HCT116 (cell line): ENCODE measurements around the gene MYH11. TPM values are rescaled to one million over a fixed set of nuclear protein-coding genes. Genes with fewer than 3 reads are reported as not detected.

Source experiments
- ATAC-seq: fragments of 200-7000 bp; cut with Tn5 transposase; 2 replicates; pipeline ENCODE4 v1.9.1; 2020; ENCODE audit warnings: mild to moderate bottlenecking, moderate library complexity
- BruUV-seq: library from RNA; stranded (reverse); fragments of 400-500 nt; replicated peaks from 2 replicates; lab custom pipeline; 2021; lab: Mats Ljungman, UMichigan
- CTCF ChIA-PET: fragments of 300-600 bp; sonication (Branson Sonifier 250); formaldehyde crosslinking; loops from one replicate; lab custom pipeline; 2021; ENCODE audit warnings: antibody characterized with exemption; lab: Charles Lee
- POLR2A ChIA-PET: fragments of 300-600, 350-600 bp; sonication (Branson Sonifier 250); formaldehyde crosslinking; loops from one replicate; lab custom pipeline; 2021; ENCODE audit warnings: antibody characterized with exemption; lab: Charles Lee
- RAD21 ChIA-PET, 2 experiments: fragments of 300-600 bp; sonication (Branson Sonifier 250); formaldehyde crosslinking; loops; one replicate each; lab custom pipeline; 2023; ENCODE audit warnings: low total read pairs in 2 of 2; ENCODE audit not compliant: uncharacterized antibody in 2 of 2, unreplicated experiment in 2 of 2, low non-redundant PET in 1 of 2; lab: Charles Lee
- DNase-seq: peaks from one replicate; pipeline ENCODE4 v3.0.0-alpha.2; 2010; ENCODE audit warnings: low read depth, low spot score
- H2AFZ ChIP-seq: fragments of 200-600 bp; shearing (Covaris generic), sonication (generic); 2 replicates; pipeline ENCODE4 v1.6.1; 2017; ENCODE audit warnings: low read depth, mixed run types, mixed read lengths, antibody characterized with exemption, low read length; ENCODE audit not compliant: poor library complexity, severe bottlenecking
- H3K27ac ChIP-seq: 2 replicates; pipeline ENCODE4 v1.5.1; 2012; ENCODE audit warnings: low read depth, low read length
- H3K27me3 ChIP-seq: fragments of 200-600 bp; sonication (generic); 2 replicates; pipeline ENCODE4 v1.6.1; 2016; ENCODE audit warnings: mixed run types, low read length, mixed read lengths; ENCODE audit not compliant: insufficient read depth
- H3K36me3 ChIP-seq, 2 experiments: fragments of 200-500 bp in 1 of 2; fragments of 200-600 bp in 1 of 2; sonication (Bioruptor generic) in 1 of 2; sonication (generic) in 1 of 2; 2 replicates each; pipeline versions ENCODE4 v1.5.1 to v1.6.1; 2014 to 2016; ENCODE audit warnings: low read length in 2 of 2, inconsistent platforms in 1 of 2, mixed read lengths in 1 of 2, mixed run types in 1 of 2; ENCODE audit not compliant: insufficient read depth in 2 of 2, control insufficient read depth in 1 of 2
- H3K4me1 ChIP-seq, 2 experiments: fragments of 200-600 bp in 1 of 2; sonication (generic) in 1 of 2; 2 replicates each; pipeline versions ENCODE4 v1.5.1 to v1.6.1; 2012 to 2017; ENCODE audit warnings: low read length in 2 of 2, inconsistent platforms in 1 of 2, mild to moderate bottlenecking in 1 of 2, mixed read lengths in 1 of 2, mixed run types in 1 of 2, moderate library complexity in 1 of 2; ENCODE audit not compliant: insufficient read depth in 2 of 2, control insufficient read depth in 1 of 2
- H3K4me2 ChIP-seq: fragments of 200-600 bp; sonication (generic); 2 replicates; pipeline ENCODE4 v1.6.1; 2017; ENCODE audit warnings: mixed run types, low read length, mixed read lengths
- H3K4me3 ChIP-seq, 2 experiments: fragments of 200-600 bp in 1 of 2; sonication (generic) in 1 of 2; replicated peaks in 1 of 2; 2 replicates each; pipeline ENCODE4 v1.5.1; 2011 to 2016; ENCODE audit warnings: low read length in 2 of 2, control low read depth in 1 of 2, low read depth in 1 of 2, mild to moderate bottlenecking in 1 of 2, mixed read lengths in 1 of 2, mixed run types in 1 of 2
- H3K79me2 ChIP-seq: fragments of 200-600 bp; sonication (generic); 2 replicates; pipeline ENCODE4 v1.6.1; 2017; ENCODE audit warnings: mild to moderate bottlenecking, mixed run types, low read length, moderate library complexity, mixed read lengths; ENCODE audit not compliant: insufficient read depth
- H3K9ac ChIP-seq: fragments of 200-600 bp; sonication (generic); 2 replicates; pipeline ENCODE4 v1.6.1; 2016; ENCODE audit warnings: low read length, mixed read lengths
- H3K9me2 ChIP-seq: fragments of 200-600 bp; sonication (generic), shearing (Covaris generic); 2 replicates; pipeline ENCODE4 v1.6.1; 2017; ENCODE audit warnings: mixed run types, mild to moderate bottlenecking, moderate library complexity; ENCODE audit not compliant: insufficient read depth
- H3K9me3 ChIP-seq, 2 experiments: fragments of 200-500 bp in 1 of 2; fragments of 200-600 bp in 1 of 2; sonication (Bioruptor generic) in 1 of 2; sonication (generic) in 1 of 2; 2 replicates each; pipeline ENCODE4 v1.6.1; 2014 to 2017; ENCODE audit warnings: low read length in 2 of 2, mixed read lengths in 2 of 2, inconsistent platforms in 1 of 2, low read depth in 1 of 2, mild to moderate bottlenecking in 1 of 2, mixed run types in 1 of 2, moderate library complexity in 1 of 2; ENCODE audit not compliant: control insufficient read depth in 1 of 2, insufficient read depth in 1 of 2
- H4K20me1 ChIP-seq: fragments of 200-600 bp; sonication (generic), shearing (Covaris generic); 2 replicates; pipeline ENCODE4 v1.6.1; 2017; ENCODE audit warnings: mixed run types, mild to moderate bottlenecking, moderate library complexity; ENCODE audit not compliant: insufficient read depth
- CBX3 ChIP-seq: IDR thresholded peaks from 2 replicates; pipeline ENCODE4 v1.6.1; 2012; ENCODE audit warnings: low read depth
- EGR1 ChIP-seq: IDR thresholded peaks from 2 replicates; pipeline ENCODE4 v1.6.1; 2012; ENCODE audit warnings: low read depth
- ELF1 ChIP-seq: IDR thresholded peaks from 2 replicates; pipeline ENCODE4 v1.6.1; 2012; ENCODE audit warnings: low read depth, borderline replicate concordance
- POLR2A ChIP-seq: IDR thresholded peaks from 2 replicates; pipeline ENCODE4 v1.7.0; 2011; ENCODE audit warnings: borderline replicate concordance; ENCODE audit not compliant: insufficient read depth, insufficient read length; ENCODE audit errors: extremely low read depth
- POLR2AphosphoS5 ChIP-seq: IDR thresholded peaks from 2 replicates; pipeline ENCODE4 v1.6.1; 2011; ENCODE audit warnings: mild to moderate bottlenecking, low read depth, low read length, moderate library complexity
- RAD21 ChIP-seq: IDR thresholded peaks from 2 replicates; pipeline ENCODE4 v1.6.1; 2012; ENCODE audit warnings: low read depth, mild to moderate bottlenecking
- SIN3A ChIP-seq: IDR thresholded peaks from 2 replicates; pipeline ENCODE4 v1.6.1; 2012; ENCODE audit warnings: low read depth
- SP1 ChIP-seq: IDR thresholded peaks from 2 replicates; pipeline ENCODE4 v1.6.1; 2012; ENCODE audit warnings: low read depth
- SRF ChIP-seq: IDR thresholded peaks from 2 replicates; pipeline ENCODE4 v1.6.1; 2012; ENCODE audit warnings: low read depth
- YY1 ChIP-seq: IDR thresholded peaks from 2 replicates; pipeline ENCODE4 v1.6.1; 2011; ENCODE audit warnings: low read length, low read depth, moderate library complexity, mild to moderate bottlenecking; ENCODE audit not compliant: insufficient replicate concordance; ENCODE audit errors: extremely low read depth
- ZFX ChIP-seq: fragments of 450-650 bp; IDR thresholded peaks from 2 replicates; pipeline ENCODE4 v1.6.1; 2017
- intact Hi-C: fragments of 100-400 bp; cut with micrococcal nuclease; formaldehyde crosslinking; loops from 2 replicates; pipeline ENCODE4 v1.10.0; 2022
- total RNA-seq: library from RNA; stranded (reverse); gene quantifications from one replicate; pipeline ENCODE4 v1.2.1, GENCODE V29; 2021; ENCODE audit not compliant: unreplicated experiment
- TF ChIP-seq, protein P1 (sequence below): IDR thresholded peaks from 2 replicates; pipeline ENCODE4 v1.6.1; 2012; ENCODE audit warnings: low read depth
- TF ChIP-seq, protein P2 (sequence below): IDR thresholded peaks from 2 replicates; pipeline ENCODE4 v1.6.1; 2011; ENCODE audit warnings: mild to moderate bottlenecking, low read length, moderate library complexity; ENCODE audit not compliant: insufficient replicate concordance; ENCODE audit errors: extremely low read depth

MYH11 gene
- total RNA-seq, 1 experiment from 2014 or later, result 0.61 TPM

DNA sequence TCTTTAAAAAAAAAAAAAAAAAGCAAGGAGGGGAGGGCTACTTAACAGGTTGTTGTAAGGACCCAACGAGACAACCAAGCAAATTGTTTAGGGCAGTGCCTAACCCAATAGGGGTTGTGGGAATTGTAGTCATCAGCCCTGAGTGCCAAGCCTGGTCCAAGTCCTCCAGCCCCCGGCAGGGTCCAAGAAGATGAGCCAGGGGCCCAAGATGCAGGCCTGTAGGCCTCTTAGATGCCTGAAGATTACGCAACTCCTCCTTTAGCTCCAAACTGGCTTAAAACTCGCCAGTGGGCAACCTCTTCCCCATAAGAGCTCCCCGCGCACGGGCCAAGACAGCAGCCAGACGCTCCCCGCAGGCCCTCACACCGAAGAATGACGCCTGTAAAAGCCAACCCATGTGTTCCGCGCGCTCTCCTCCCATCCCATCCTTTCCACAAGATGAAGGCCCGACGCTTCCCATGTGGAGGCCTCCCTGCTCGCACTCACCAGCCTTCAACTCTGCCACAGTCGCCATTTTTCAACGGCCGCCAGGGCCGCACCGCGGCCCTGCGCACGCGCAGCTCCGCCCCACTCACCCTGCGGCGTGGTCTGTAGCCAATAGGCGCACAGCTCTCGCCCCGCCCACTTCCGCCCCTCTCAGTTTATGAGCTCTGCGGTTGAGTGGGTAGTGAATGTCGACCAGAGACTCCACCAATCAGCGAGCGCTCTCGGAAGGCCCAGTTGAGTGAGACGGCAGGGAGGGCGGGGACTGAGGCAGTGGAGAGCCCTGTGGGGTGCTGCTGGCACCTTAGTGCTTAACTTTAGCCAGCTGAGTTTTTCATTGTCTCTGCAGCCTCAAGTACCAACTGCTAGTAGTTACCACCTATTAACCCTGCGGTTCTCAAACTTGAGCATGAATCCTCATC, 31.5 kb upstream of the MYH11 start, which contains the start of gene CEP20:
TSS of gene CEP20 (minus strand) at position 532 of the 905 bp plus-strand sequence. CDS start at position 514, 18 bp downstream.
- Histone ChIP-seq H4K20me1 (no peaks in the 10 kb centered on the region), H3K4me3 (peak within 1 kb of the TSS; percentile 88 to 99), H3K27me3 (no peaks in the 10 kb centered on the region), H3K9me3 (no peaks in the 10 kb centered on the region), H3K4me1 (peaks cover 9 to 21% of the 10 kb centered on the region in 2 experiments; a peak in 3 of 4 replicates), H3K9me2 (no peaks in the 10 kb centered on the region), H3K9ac (peak within 1 kb of the TSS; percentile 94), H3K79me2 (peaks cover 50% of the 10 kb centered on the region), H3K36me3 (peaks cover 0 to 2% of the 10 kb centered on the region in 2 experiments; a peak in 2 of 4 replicates), H2AFZ (no peak within 1 kb of the TSS), H3K27ac (peak within 1 kb of the TSS; percentile 74), H3K4me2 (peak within 1 kb of the TSS; percentile 77)
- TSS peak; percentile 81 for BruUV-seq
- RAD21 ChIA-PET, result interaction anchor here in 1 of 2 experiments (0.9 to 1.6 kb wide), 2 partner anchors 11 to 14 kb away, joined by 3 read pairs; no protein-coding TSS in a partner anchor
- POLR2A ChIA-PET, result interaction anchor here (0.8 to 1.6 kb wide), 15 partner anchors 8 to 134 kb away, joined by 3 to 18 read pairs (median 4); no protein-coding TSS in a partner anchor
- CTCF ChIA-PET, result interaction anchor here (0.6 to 2.1 kb wide), 3 partner anchors 11 to 127 kb away, joined by 3 to 19 read pairs (median 3); no protein-coding TSS in a partner anchor
- TF ChIP-seq, protein P1, sequence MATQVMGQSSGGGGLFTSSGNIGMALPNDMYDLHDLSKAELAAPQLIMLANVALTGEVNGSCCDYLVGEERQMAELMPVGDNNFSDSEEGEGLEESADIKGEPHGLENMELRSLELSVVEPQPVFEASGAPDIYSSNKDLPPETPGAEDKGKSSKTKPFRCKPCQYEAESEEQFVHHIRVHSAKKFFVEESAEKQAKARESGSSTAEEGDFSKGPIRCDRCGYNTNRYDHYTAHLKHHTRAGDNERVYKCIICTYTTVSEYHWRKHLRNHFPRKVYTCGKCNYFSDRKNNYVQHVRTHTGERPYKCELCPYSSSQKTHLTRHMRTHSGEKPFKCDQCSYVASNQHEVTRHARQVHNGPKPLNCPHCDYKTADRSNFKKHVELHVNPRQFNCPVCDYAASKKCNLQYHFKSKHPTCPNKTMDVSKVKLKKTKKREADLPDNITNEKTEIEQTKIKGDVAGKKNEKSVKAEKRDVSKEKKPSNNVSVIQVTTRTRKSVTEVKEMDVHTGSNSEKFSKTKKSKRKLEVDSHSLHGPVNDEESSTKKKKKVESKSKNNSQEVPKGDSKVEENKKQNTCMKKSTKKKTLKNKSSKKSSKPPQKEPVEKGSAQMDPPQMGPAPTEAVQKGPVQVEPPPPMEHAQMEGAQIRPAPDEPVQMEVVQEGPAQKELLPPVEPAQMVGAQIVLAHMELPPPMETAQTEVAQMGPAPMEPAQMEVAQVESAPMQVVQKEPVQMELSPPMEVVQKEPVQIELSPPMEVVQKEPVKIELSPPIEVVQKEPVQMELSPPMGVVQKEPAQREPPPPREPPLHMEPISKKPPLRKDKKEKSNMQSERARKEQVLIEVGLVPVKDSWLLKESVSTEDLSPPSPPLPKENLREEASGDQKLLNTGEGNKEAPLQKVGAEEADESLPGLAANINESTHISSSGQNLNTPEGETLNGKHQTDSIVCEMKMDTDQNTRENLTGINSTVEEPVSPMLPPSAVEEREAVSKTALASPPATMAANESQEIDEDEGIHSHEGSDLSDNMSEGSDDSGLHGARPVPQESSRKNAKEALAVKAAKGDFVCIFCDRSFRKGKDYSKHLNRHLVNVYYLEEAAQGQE, result no peak
- no peak for TF ChIP-seq RAD21
- no peak for TF ChIP-seq SRF
- TF ChIP-seq POLR2AphosphoS5, result peak; percentile 83
- TF ChIP-seq, protein P2, sequence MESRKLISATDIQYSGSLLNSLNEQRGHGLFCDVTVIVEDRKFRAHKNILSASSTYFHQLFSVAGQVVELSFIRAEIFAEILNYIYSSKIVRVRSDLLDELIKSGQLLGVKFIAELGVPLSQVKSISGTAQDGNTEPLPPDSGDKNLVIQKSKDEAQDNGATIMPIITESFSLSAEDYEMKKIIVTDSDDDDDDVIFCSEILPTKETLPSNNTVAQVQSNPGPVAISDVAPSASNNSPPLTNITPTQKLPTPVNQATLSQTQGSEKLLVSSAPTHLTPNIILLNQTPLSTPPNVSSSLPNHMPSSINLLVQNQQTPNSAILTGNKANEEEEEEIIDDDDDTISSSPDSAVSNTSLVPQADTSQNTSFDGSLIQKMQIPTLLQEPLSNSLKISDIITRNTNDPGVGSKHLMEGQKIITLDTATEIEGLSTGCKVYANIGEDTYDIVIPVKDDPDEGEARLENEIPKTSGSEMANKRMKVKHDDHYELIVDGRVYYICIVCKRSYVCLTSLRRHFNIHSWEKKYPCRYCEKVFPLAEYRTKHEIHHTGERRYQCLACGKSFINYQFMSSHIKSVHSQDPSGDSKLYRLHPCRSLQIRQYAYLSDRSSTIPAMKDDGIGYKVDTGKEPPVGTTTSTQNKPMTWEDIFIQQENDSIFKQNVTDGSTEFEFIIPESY, result no peak
- no peak for TF ChIP-seq POLR2A
- no peak for TF ChIP-seq CBX3
- TF ChIP-seq ZFX, result peak; percentile 84
- no peak; the same call in 1 of the 2 replicates for TF ChIP-seq ELF1
- peak; percentile 57; the same call in 1 of the 2 replicates for TF ChIP-seq EGR1
- peak; percentile 11; the same call in 1 of the 2 replicates for TF ChIP-seq SIN3A
- peak; percentile 93 for TF ChIP-seq YY1
- peak; percentile 89 for TF ChIP-seq SP1
- intact Hi-C loops, result loop anchor here (5.0 kb wide), 1 partner anchor 134 kb away; no protein-coding TSS in a partner anchor
- peak; percentile 99 for ATAC-seq
- DNase-seq, result peak; percentile 97
